Measurements from ENCODE around the gene ADORA1.

The ADORA1 gene

GRCh38 chr1:203189951-203190352, 62.4 kb downstream of the ADORA1 start:
- Histone ChIP-seq H3K4me1 (ENCODE audit: control insufficient read depth in 1 of 2, insufficient read depth in 2 of 2, low read length in 2 of 2) (peaks cover 0 to 10% of the 10 kb centered on the region in 2 donors), H3K27ac (ENCODE audit: low read length) (no peak overlapping the region), H3K27me3 (ENCODE audit: low read depth, low read length) (no peaks in the 10 kb centered on the region), H3K9me3 (ENCODE audit: control insufficient read depth in 1 of 2, low read length in 2 of 2) (no peaks in the 10 kb centered on the region), H3K4me3 (ENCODE audit: low read depth in 1 of 2, low read length in 2 of 2) (no peak overlapping the region), H3K36me3 (ENCODE audit: control insufficient read depth in 1 of 2, insufficient read depth in 2 of 2, low read length in 2 of 2) (no peaks in the 10 kb centered on the region)

GRCh38 chr1:203190949-203191348, 63.4 kb downstream of the ADORA1 start:
- no peaks in the 10 kb centered on the region for H3K9me3 ChIP-seq (ENCODE audit: control insufficient read depth in 1 of 2, low read length in 2 of 2)
- H3K4me1 ChIP-seq (ENCODE audit: control insufficient read depth in 1 of 2, insufficient read depth in 2 of 2, low read length in 2 of 2): peaks cover 0 to 10% of the 10 kb centered on the region in 2 donors
- no peak overlapping the region for H3K4me3 ChIP-seq (ENCODE audit: low read depth in 1 of 2, low read length in 2 of 2)
- no peaks in the 10 kb centered on the region for H3K27me3 ChIP-seq (ENCODE audit: low read depth, low read length)
- H3K36me3 ChIP-seq (ENCODE audit: control insufficient read depth in 1 of 2, insufficient read depth in 2 of 2, low read length in 2 of 2): no peaks in the 10 kb centered on the region
- H3K27ac ChIP-seq (ENCODE audit: low read length): no peak overlapping the region

- no peak overlapping the region for H3K4me3 ChIP-seq (ENCODE audit: low read depth in 1 of 2, low read length in 2 of 2)
- H3K27me3 ChIP-seq (ENCODE audit: low read depth, low read length): no peaks in the 10 kb centered on the region
- no peak overlapping the region for H3K27ac ChIP-seq (ENCODE audit: low read length)
- H3K9me3 ChIP-seq (ENCODE audit: control insufficient read depth in 1 of 2, low read length in 2 of 2): no peaks in the 10 kb centered on the region
- H3K36me3 ChIP-seq (ENCODE audit: control insufficient read depth in 1 of 2, insufficient read depth in 2 of 2, low read length in 2 of 2): no peaks in the 10 kb centered on the region
- H3K4me1 ChIP-seq (ENCODE audit: control insufficient read depth in 1 of 2, insufficient read depth in 2 of 2, low read length in 2 of 2): peaks cover 6 to 7% of the 10 kb centered on the region in 2 donors
These were observed 68.8 kb downstream of the ADORA1 start for GRCh38 chr1:203196371-203196770.

GRCh38 chr1:203197625-203198024, 70.1 kb downstream of the ADORA1 start:
- H3K27ac ChIP-seq (ENCODE audit: low read length): no peak overlapping the region
- H3K36me3 ChIP-seq (ENCODE audit: control insufficient read depth in 1 of 2, insufficient read depth in 2 of 2, low read length in 2 of 2): no peaks in the 10 kb centered on the region
- H3K27me3 ChIP-seq (ENCODE audit: low read depth, low read length): no peaks in the 10 kb centered on the region
- H3K4me3 ChIP-seq (ENCODE audit: low read depth in 1 of 2, low read length in 2 of 2): no peak overlapping the region
- no peaks in the 10 kb centered on the region for H3K9me3 ChIP-seq (ENCODE audit: control insufficient read depth in 1 of 2, low read length in 2 of 2)
- peaks cover 6 to 7% of the 10 kb centered on the region in 2 donors for H3K4me1 ChIP-seq (ENCODE audit: control insufficient read depth in 1 of 2, insufficient read depth in 2 of 2, low read length in 2 of 2)

- Histone ChIP-seq H3K36me3 (ENCODE audit: control insufficient read depth in 1 of 2, insufficient read depth in 2 of 2, low read length in 2 of 2) (no peaks in the 10 kb centered on the region), H3K4me3 (ENCODE audit: low read depth in 1 of 2, low read length in 2 of 2) (no peak overlapping the region), H3K27me3 (ENCODE audit: low read depth, low read length) (no peaks in the 10 kb centered on the region), H3K27ac (ENCODE audit: low read length) (peak overlapping the region; percentile 5), H3K9me3 (ENCODE audit: control insufficient read depth in 1 of 2, low read length in 2 of 2) (no peaks in the 10 kb centered on the region), H3K4me1 (ENCODE audit: control insufficient read depth in 1 of 2, insufficient read depth in 2 of 2, low read length in 2 of 2) (peaks cover 6 to 7% of the 10 kb centered on the region in 2 donors)
These were observed 71.5 kb downstream of the ADORA1 start for GRCh38 chr1:203199002-203199401.

- Histone ChIP-seq H3K4me3 (ENCODE audit: low read depth in 1 of 2, low read length in 2 of 2) (no peak overlapping the region), H3K4me1 (ENCODE audit: control insufficient read depth in 1 of 2, insufficient read depth in 2 of 2, low read length in 2 of 2) (peaks cover 6 to 7% of the 10 kb centered on the region in 2 donors), H3K27ac (ENCODE audit: low read length) (peak overlapping the region; percentile 5), H3K36me3 (ENCODE audit: control insufficient read depth in 1 of 2, insufficient read depth in 2 of 2, low read length in 2 of 2) (no peaks in the 10 kb centered on the region), H3K27me3 (ENCODE audit: low read depth, low read length) (no peaks in the 10 kb centered on the region), H3K9me3 (ENCODE audit: control insufficient read depth in 1 of 2, low read length in 2 of 2) (no peaks in the 10 kb centered on the region)
These were observed 71.9 kb downstream of the ADORA1 start for GRCh38 chr1:203199481-203199815.

- H3K4me3 ChIP-seq (ENCODE audit: low read depth in 1 of 2, low read length in 2 of 2): no peak overlapping the region
These were observed 72.5 kb downstream of the ADORA1 start for GRCh38 chr1:203199816-203200571.

GRCh38 chr1:203200916-203201315, 73.4 kb downstream of the ADORA1 start:
- H3K27me3 ChIP-seq (ENCODE audit: low read depth, low read length): no peaks in the 10 kb centered on the region
- H3K9me3 ChIP-seq (ENCODE audit: control insufficient read depth in 1 of 2, low read length in 2 of 2): no peaks in the 10 kb centered on the region
- peaks cover 6 to 7% of the 10 kb centered on the region in 2 donors for H3K4me1 ChIP-seq (ENCODE audit: control insufficient read depth in 1 of 2, insufficient read depth in 2 of 2, low read length in 2 of 2)
- H3K36me3 ChIP-seq (ENCODE audit: control insufficient read depth in 1 of 2, insufficient read depth in 2 of 2, low read length in 2 of 2): no peaks in the 10 kb centered on the region
- no peak overlapping the region for H3K4me3 ChIP-seq (ENCODE audit: low read depth in 1 of 2, low read length in 2 of 2)
- H3K27ac ChIP-seq (ENCODE audit: low read length): no peak overlapping the region

More at GRCh38 chr1:203199816-203200571, 72.5 kb downstream of the ADORA1 start:
- no peaks in the 10 kb centered on the region for H3K36me3 ChIP-seq (ENCODE audit: control insufficient read depth in 1 of 2, insufficient read depth in 2 of 2, low read length in 2 of 2)
- H3K4me1 ChIP-seq (ENCODE audit: control insufficient read depth in 1 of 2, insufficient read depth in 2 of 2, low read length in 2 of 2): peaks cover 6 to 7% of the 10 kb centered on the region in 2 donors
- no peaks in the 10 kb centered on the region for H3K27me3 ChIP-seq (ENCODE audit: low read depth, low read length)
- no peaks in the 10 kb centered on the region for H3K9me3 ChIP-seq (ENCODE audit: control insufficient read depth in 1 of 2, low read length in 2 of 2)
- no peak overlapping the region for H3K27ac ChIP-seq (ENCODE audit: low read length)

GRCh38 chr1:203201516-203202205, 74.1 kb downstream of the ADORA1 start:
- H3K27ac ChIP-seq (ENCODE audit: low read length): no peak overlapping the region
- no peak overlapping the region for H3K4me3 ChIP-seq (ENCODE audit: low read depth in 1 of 2, low read length in 2 of 2)
- peaks cover 6 to 7% of the 10 kb centered on the region in 2 donors for H3K4me1 ChIP-seq (ENCODE audit: control insufficient read depth in 1 of 2, insufficient read depth in 2 of 2, low read length in 2 of 2)
- no peaks in the 10 kb centered on the region for H3K27me3 ChIP-seq (ENCODE audit: low read depth, low read length)
- no peaks in the 10 kb centered on the region for H3K36me3 ChIP-seq (ENCODE audit: control insufficient read depth in 1 of 2, insufficient read depth in 2 of 2, low read length in 2 of 2)
- no peaks in the 10 kb centered on the region for H3K9me3 ChIP-seq (ENCODE audit: control insufficient read depth in 1 of 2, low read length in 2 of 2)

GRCh38 chr1:203202431-203203245, 75.1 kb downstream of the ADORA1 start:
- Histone ChIP-seq H3K27me3 (ENCODE audit: low read depth, low read length) (no peaks in the 10 kb centered on the region), H3K9me3 (ENCODE audit: control insufficient read depth in 1 of 2, low read length in 2 of 2) (no peaks in the 10 kb centered on the region), H3K4me1 (ENCODE audit: control insufficient read depth in 1 of 2, insufficient read depth in 2 of 2, low read length in 2 of 2) (peaks cover 6 to 7% of the 10 kb centered on the region in 2 donors), H3K27ac (ENCODE audit: low read length) (no peak overlapping the region), H3K4me3 (ENCODE audit: low read depth in 1 of 2, low read length in 2 of 2) (no peak overlapping the region), H3K36me3 (ENCODE audit: control insufficient read depth in 1 of 2, insufficient read depth in 2 of 2, low read length in 2 of 2) (no peaks in the 10 kb centered on the region)

- Histone ChIP-seq H3K4me3 (ENCODE audit: low read depth in 1 of 2, low read length in 2 of 2) (no peak overlapping the region), H3K4me1 (ENCODE audit: control insufficient read depth in 1 of 2, insufficient read depth in 2 of 2, low read length in 2 of 2) (peaks cover 4 to 6% of the 10 kb centered on the region in 2 donors), H3K27me3 (ENCODE audit: low read depth, low read length) (no peaks in the 10 kb centered on the region), H3K9me3 (ENCODE audit: control insufficient read depth in 1 of 2, low read length in 2 of 2) (no peaks in the 10 kb centered on the region), H3K36me3 (ENCODE audit: control insufficient read depth in 1 of 2, insufficient read depth in 2 of 2, low read length in 2 of 2) (no peaks in the 10 kb centered on the region), H3K27ac (ENCODE audit: low read length) (no peak overlapping the region)
These were observed 77.2 kb downstream of the ADORA1 start for GRCh38 chr1:203204756-203205155.
